GDM1 (cell line): ENCODE data around the gene ACP2.
"Not testable (repeated sequence)": the region's sequence is repeated elsewhere in the genome, so short reads cannot be mapped to it uniquely, and the experiment has no call there.

Experiments used
- DNase-seq: peaks from one replicate; lab custom pipeline; 2025; lab: John Stamatoyannopoulos, UW

ACP2 gene

DNA sequence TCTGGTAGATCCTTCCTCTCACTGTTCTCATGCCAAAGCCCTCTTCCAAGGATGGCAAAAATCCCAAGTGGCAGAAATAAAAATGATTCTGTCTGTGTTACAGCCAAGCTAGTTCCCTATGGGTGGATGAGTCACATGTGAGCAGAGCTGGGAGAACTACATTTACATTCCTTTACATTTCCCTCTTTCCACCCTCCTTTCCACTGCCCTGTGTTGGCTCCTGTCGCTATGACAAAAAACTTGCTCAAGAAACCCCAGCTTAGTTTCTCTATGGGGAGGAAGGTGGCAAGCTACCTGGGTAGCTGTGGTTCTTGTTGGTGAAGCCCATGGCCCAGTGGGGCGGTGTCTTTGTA is 44.0 kb downstream of the ACP2 start:
- no peak for DNase-seq

DNA sequence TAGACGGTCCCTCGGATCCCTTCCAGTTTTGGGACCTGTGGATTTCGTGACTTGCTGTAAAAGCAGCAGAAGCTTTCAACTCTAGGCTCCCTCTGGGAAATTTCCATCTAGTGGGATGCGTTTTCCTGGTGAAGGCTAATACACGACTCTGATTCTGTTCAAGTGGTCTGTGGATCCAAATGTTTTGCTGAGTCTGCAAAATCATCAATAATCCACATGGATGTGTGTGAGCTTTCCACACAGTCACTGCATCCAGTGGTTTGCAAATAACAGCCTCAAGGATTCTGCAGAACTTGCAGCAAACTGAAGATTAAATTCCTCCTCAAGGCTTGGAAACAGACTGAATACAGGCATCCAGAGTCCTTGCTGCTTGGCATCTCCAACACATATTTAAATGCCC is 46.0 kb downstream of the ACP2 start:
- no peak for DNase-seq

DNA sequence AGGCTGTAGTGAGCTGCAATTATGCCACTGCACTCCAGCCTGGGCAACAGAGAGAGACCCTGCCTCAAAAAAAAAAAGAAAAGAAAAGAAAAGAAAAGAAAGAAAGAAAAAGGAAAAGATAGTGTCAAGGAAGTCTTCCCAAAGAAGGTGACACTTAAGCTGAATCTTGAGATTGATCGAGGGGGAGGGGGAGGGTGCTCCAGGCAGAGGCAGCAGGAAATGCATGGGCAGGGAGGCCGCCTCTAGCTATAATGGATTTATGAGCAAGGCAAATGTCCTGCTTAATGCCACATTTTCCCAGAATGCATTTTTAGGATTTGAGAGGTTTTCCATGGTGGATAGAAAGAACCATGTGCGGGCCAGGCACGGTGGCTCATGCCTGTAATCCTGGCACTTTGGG is 47.6 kb downstream of the ACP2 start:
- DNase-seq = no peak

DNA sequence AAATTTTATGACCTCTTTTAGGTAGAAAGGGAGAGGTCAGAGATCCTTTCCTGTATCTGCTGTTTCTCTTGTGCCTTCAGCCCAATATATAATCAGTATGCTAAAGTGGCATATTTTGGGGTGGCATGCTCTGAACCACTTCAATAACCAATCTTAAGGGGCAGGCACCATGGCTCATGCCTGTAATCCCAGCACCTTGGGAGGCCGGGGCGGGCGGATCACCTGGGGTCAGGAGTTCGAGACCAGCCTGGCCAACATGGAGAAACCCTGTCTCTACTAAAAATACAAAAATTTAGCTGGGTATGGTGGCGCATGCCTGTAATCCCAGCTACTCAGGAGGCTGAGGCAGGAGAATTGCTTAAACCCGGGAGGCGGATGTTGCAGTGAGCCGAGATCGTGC is 50.5 kb downstream of the ACP2 start:
- DNase-seq = not testable (repeated sequence)

GRCh38 chr11:47192111-47192510 is 56.5 kb downstream of the ACP2 start:
- DNase-seq = no peak

- not testable (repeated sequence) for DNase-seq
Measured at GRCh38 chr11:47191137-47191536, 57.5 kb downstream of the ACP2 start.
